ENCODE measurements around the gene SMC1B. TPM values are rescaled to one million over a fixed set of nuclear protein-coding genes. Genes with fewer than 3 reads are reported as not detected.

SMC1B gene
- total RNA-seq, 2 experiments from 2014 or later, result not detected

DNA sequence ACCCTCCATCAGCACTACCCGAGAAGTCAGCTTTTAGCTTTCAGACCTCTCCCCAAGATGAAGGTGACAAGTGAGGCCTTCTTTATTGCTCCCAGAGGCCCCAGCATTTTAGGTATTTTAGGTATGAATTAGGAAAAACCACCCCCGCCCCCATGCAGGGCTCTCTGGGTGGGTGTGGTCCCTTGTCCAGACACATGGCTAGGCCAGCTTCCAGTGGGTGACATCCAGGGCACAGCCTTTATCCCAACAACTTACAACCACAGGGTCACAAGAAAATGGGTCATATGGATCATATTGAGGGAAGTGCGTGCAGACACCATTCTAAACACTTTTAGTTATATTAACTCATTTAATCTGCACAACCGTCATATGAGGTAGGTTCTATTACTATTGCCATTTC lies 42.2 kb upstream of the SMC1B start:
- Mint-ChIP-seq H3K4me3 (no peak overlapping the region), H3K27ac (no peak overlapping the region), H3K27me3 (no peaks in the 10 kb centered on the region), H3K4me1 (ENCODE audit: low read depth) (no peaks in the 10 kb centered on the region), H3K36me3 (ENCODE audit: low read depth) (no peaks in the 10 kb centered on the region), H3K9me3 (no peaks in the 10 kb centered on the region)
- ATAC-seq (ENCODE audit: poor library complexity) (no peak), DNase-seq (no peak)
- ChIA-PET CTCF (no interaction called here), POLR2A (no interaction called here)
- Histone ChIP-seq H3K9me3 (ENCODE audit: control insufficient read depth in 1 of 2, insufficient read depth in 1 of 2, low read length in 2 of 2) (no peaks in the 10 kb centered on the region), H3K27ac (ENCODE audit: low read depth in 1 of 2, low read length in 2 of 2) (no peak overlapping the region), H3K4me3 (ENCODE audit: low read length) (no peak overlapping the region), H3K36me3 (ENCODE audit: insufficient read depth, low read length) (no peaks in the 10 kb centered on the region), H3K27me3 (ENCODE audit: control insufficient read depth in 1 of 2, insufficient read depth in 2 of 2, low read length in 2 of 2) (peaks cover 0 to 4% of the 10 kb centered on the region in 2 experiments), H3K4me1 (ENCODE audit: insufficient read depth, low read length) (no peaks in the 10 kb centered on the region)
- intact Hi-C loops (cut with DNase I, micrococcal nuclease), result no loop called here
- TF ChIP-seq, protein P1, sequence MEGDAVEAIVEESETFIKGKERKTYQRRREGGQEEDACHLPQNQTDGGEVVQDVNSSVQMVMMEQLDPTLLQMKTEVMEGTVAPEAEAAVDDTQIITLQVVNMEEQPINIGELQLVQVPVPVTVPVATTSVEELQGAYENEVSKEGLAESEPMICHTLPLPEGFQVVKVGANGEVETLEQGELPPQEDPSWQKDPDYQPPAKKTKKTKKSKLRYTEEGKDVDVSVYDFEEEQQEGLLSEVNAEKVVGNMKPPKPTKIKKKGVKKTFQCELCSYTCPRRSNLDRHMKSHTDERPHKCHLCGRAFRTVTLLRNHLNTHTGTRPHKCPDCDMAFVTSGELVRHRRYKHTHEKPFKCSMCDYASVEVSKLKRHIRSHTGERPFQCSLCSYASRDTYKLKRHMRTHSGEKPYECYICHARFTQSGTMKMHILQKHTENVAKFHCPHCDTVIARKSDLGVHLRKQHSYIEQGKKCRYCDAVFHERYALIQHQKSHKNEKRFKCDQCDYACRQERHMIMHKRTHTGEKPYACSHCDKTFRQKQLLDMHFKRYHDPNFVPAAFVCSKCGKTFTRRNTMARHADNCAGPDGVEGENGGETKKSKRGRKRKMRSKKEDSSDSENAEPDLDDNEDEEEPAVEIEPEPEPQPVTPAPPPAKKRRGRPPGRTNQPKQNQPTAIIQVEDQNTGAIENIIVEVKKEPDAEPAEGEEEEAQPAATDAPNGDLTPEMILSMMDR (IDR thresholded peaks at IDR 0.05), result no peak

DNA sequence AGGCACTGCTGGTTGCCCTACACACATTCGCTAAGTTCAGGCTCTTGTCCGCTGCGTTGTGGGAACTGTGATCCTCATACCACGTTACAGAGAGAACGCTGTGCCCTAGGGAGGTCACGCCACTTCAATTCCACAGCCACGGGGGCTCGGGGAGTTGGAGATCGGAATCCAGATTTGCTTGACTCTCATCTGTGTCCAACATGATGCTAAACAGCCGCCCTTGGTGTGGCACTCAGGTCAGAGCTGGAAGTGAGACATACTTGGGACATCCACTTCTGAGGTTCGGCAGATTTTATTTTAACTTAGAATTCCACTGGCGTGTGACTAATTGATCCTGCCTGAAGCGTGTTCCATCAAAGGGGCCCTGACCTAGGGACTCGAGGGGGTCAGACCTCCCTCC lies 41.8 kb upstream of the SMC1B start:
- H3K9me3 ChIP-seq (ENCODE audit: control insufficient read depth in 1 of 2, insufficient read depth in 1 of 2, low read length in 2 of 2), result no peaks in the 10 kb centered on the region
- H3K9me3 Mint-ChIP-seq, result no peaks in the 10 kb centered on the region
- intact Hi-C loops (cut with DNase I, micrococcal nuclease), result no loop called here
- H3K36me3 ChIP-seq (ENCODE audit: insufficient read depth, low read length), result no peaks in the 10 kb centered on the region
- no peaks in the 10 kb centered on the region for H3K36me3 Mint-ChIP-seq (ENCODE audit: low read depth)
- POLR2A ChIA-PET, result no interaction called here
- H3K27ac Mint-ChIP-seq, result no peak overlapping the region
- H3K4me3 ChIP-seq (ENCODE audit: low read length), result no peak overlapping the region
- H3K27me3 ChIP-seq (ENCODE audit: control insufficient read depth in 1 of 2, insufficient read depth in 2 of 2, low read length in 2 of 2), result peaks cover 0 to 4% of the 10 kb centered on the region in 2 experiments
- DNase-seq (no peak), ATAC-seq (ENCODE audit: poor library complexity) (no peak)
- no peaks in the 10 kb centered on the region for H3K4me1 ChIP-seq (ENCODE audit: insufficient read depth, low read length)
- no peaks in the 10 kb centered on the region for H3K4me1 Mint-ChIP-seq (ENCODE audit: low read depth)
- H3K27ac ChIP-seq (ENCODE audit: low read depth in 1 of 2, low read length in 2 of 2), result no peak overlapping the region
- no peaks in the 10 kb centered on the region for H3K27me3 Mint-ChIP-seq
- H3K4me3 Mint-ChIP-seq, result no peak overlapping the region
- TF ChIP-seq, protein P1 (IDR thresholded peaks at IDR 0.05), result no peak
- CTCF ChIA-PET, result no interaction called here

DNA sequence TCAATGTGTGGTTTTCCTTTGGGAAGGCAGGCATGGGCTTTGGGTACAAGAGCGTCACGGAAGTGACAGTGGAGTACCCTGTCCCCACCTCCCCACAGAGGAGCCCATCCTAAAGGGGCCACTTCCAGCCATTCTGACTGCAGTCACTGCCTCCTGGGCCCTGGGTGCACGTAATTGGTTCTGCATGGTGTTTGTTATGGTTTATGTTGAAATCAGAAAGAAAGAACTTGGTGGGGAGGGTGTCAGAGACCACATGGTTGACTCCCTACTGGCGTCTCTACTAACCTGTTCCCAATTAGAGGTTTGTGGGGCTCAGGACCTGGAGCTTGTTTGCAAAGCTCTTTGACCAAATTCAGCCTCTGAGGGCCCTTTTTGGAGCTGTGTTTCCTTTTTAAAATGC lies 40.9 kb upstream of the SMC1B start:
- Histone ChIP-seq H3K27me3 (ENCODE audit: control insufficient read depth in 1 of 2, insufficient read depth in 2 of 2, low read length in 2 of 2) (peaks cover 0 to 4% of the 10 kb centered on the region in 2 experiments), H3K27ac (ENCODE audit: low read depth in 1 of 2, low read length in 2 of 2) (no peak overlapping the region), H3K4me1 (ENCODE audit: insufficient read depth, low read length) (no peaks in the 10 kb centered on the region), H3K9me3 (ENCODE audit: control insufficient read depth in 1 of 2, insufficient read depth in 1 of 2, low read length in 2 of 2) (no peaks in the 10 kb centered on the region), H3K36me3 (ENCODE audit: insufficient read depth, low read length) (no peaks in the 10 kb centered on the region), H3K4me3 (ENCODE audit: low read length) (no peak overlapping the region)
- Mint-ChIP-seq H3K4me3 (no peak overlapping the region), H3K27ac (no peak overlapping the region), H3K36me3 (ENCODE audit: low read depth) (no peaks in the 10 kb centered on the region), H3K9me3 (no peaks in the 10 kb centered on the region), H3K4me1 (ENCODE audit: low read depth) (no peaks in the 10 kb centered on the region), H3K27me3 (no peaks in the 10 kb centered on the region)
- DNase-seq (no peak), ATAC-seq (ENCODE audit: poor library complexity) (no peak)
- TF ChIP-seq, protein P1 (IDR thresholded peaks at IDR 0.05), result no peak
- intact Hi-C loops (cut with DNase I, micrococcal nuclease), result no loop called here
- POLR2A ChIA-PET, result no interaction called here
- CTCF ChIA-PET, result no interaction called here
